Measurements from ENCODE around the gene MSX2. TPM values are rescaled to one million over a fixed set of nuclear protein-coding genes. Genes with fewer than 3 reads are reported as not detected.

MSX2 gene
- total and polyA plus RNA-seq, 2 experiments from 2014 or later = 0.17 to 0.47 TPM

- peaks cover 83% of the 10 kb centered on the region for H3K27me3 Mint-ChIP-seq (ENCODE audit: insufficient read depth, low read depth, poor library complexity)
- TF ChIP-seq JUNB (IDR thresholded peaks at IDR 0.05; ENCODE audit: unreplicated experiment) (no peak), ZNF331 (CRISPR knock-in tag; IDR thresholded peaks at IDR 0.05; ENCODE audit: low read depth) (no peak), EZH2 (IDR thresholded peaks at IDR 0.05; ENCODE audit: low read depth, unreplicated experiment) (peak; percentile 58), CREB1 (CRISPR knock-in tag; IDR thresholded peaks at IDR 0.05; ENCODE audit: low read depth) (no peak), ZNF462 (CRISPR knock-in tag; IDR thresholded peaks at IDR 0.05) (no peak), ZNF114 (CRISPR knock-in tag; IDR thresholded peaks at IDR 0.05) (no peak), POLR2AphosphoS5 (IDR thresholded peaks at IDR 0.05; ENCODE audit: low read depth) (no peak)
- TF ChIP-seq, protein P1, sequence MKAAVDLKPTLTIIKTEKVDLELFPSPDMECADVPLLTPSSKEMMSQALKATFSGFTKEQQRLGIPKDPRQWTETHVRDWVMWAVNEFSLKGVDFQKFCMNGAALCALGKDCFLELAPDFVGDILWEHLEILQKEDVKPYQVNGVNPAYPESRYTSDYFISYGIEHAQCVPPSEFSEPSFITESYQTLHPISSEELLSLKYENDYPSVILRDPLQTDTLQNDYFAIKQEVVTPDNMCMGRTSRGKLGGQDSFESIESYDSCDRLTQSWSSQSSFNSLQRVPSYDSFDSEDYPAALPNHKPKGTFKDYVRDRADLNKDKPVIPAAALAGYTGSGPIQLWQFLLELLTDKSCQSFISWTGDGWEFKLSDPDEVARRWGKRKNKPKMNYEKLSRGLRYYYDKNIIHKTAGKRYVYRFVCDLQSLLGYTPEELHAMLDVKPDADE (IDR thresholded peaks at IDR 0.05) = no peak
- H3K27ac Mint-ChIP-seq = no peak overlapping the region
Observed at GRCh38 chr5:174720612-174721529, 3.5 kb upstream of the MSX2 start.

More at GRCh38 chr5:174720612-174721529, 3.5 kb upstream of the MSX2 start:
- DNase-seq (ENCODE audit: low spot score) (peak; percentile 80), ATAC-seq (peak; percentile 38)
- peaks cover 47% of the 10 kb centered on the region for H3K4me1 Mint-ChIP-seq
- Histone ChIP-seq H3K79me2 (replicated peaks; ENCODE audit: insufficient read depth) (no peaks in the 10 kb centered on the region), H2AFZ (peak overlapping the region; percentile 69; the same call in 1 of the 2 replicates), H3F3A (replicated peaks; ENCODE audit: low read depth) (peaks cover 30% of the 10 kb centered on the region), H3K27ac (ENCODE audit: low read depth) (no peak overlapping the region), H3K4me1 (ENCODE audit: insufficient read depth) (peaks cover 55% of the 10 kb centered on the region), H3K4me3 (peak overlapping the region; percentile 58), H3K36me3 (ENCODE audit: insufficient read depth) (no peaks in the 10 kb centered on the region), H4K20me1 (replicated peaks; ENCODE audit: insufficient read depth) (peaks cover 21% of the 10 kb centered on the region), H3K27me3 (ENCODE audit: insufficient read depth) (peaks cover 90% of the 10 kb centered on the region), H3K9me2 (ENCODE audit: insufficient read depth) (no peaks in the 10 kb centered on the region), H3K4me2 (peak overlapping the region; percentile 91)
- peak overlapping the region; percentile 66 for H3K4me3 Mint-ChIP-seq
- no peaks in the 10 kb centered on the region for H3K36me3 Mint-ChIP-seq (ENCODE audit: low read depth)
- H3K9me3 Mint-ChIP-seq = no peaks in the 10 kb centered on the region
